HG02852 (cell line): ENCODE results near the gene MC2R.
"Not testable (repeated sequence)": the region's sequence is repeated elsewhere in the genome, so short reads cannot be mapped to it uniquely, and the experiment has no call there.

Experiments used
- ATAC-seq: cut with Tn5 transposase; IDR thresholded peaks from one replicate; pipeline ENCODE4 v1.9.1; 2021; ENCODE audit warnings: mild to moderate bottlenecking, moderate library complexity; ENCODE audit not compliant: unreplicated experiment

The MC2R gene

DNA sequence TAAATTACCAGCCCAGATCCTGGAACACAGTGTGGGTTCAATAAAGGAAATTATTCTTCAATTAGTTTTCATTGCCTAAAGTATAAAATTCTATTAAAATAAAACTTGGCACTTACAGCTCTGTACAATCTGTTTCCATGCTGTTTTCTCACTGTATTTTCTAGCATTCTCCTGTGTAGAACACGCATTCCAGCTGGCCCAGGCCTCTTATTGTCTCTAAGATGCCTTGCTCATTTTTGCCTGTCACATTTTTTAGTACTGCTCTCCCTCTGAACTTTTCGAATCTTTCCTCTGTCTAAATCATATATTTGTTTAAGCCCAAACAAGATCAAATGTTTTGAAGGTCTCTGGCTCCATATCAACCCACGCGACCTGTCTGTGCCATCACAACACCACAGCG is 20.8 kb downstream of the MC2R start:
- ATAC-seq, result no peak

DNA sequence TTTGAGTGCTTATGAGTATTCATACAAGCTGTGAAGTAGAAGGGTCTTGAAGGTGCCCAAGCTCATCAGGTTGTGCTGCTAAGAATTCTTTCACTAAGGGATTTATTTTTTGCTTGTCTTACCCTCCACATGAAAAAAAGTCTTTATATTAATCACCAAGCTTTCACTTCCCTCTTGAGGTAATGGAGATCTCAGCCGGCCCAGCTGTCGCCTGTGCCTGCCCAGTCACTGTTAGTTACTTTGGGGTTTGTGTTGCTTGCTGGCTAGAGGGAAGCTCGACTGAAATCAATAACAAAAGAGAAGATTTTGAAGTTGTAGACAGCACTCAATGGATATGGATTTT is 21.9 kb downstream of the MC2R start:
- ATAC-seq, result peak; percentile 98

DNA sequence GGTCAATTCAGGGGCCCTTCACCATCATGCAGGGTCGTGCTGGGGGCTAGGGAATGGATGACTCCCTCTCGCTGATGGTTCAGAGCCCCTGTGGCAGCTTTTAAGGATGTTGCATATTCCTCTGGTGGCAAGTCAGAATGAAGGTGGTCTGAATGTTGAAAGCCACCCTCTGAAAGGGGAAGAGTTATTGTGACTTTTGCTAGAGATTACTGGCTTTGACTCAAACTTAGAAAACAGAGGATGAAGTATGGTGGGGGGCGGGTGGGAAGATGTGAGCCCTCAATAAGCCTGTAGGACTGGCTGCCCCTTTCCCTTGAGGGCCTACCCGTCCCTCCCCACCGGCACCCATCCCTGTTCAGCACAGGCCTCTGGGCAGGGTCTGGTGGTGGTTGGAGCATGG is 23.2 kb downstream of the MC2R start:
- ATAC-seq, result no peak

DNA sequence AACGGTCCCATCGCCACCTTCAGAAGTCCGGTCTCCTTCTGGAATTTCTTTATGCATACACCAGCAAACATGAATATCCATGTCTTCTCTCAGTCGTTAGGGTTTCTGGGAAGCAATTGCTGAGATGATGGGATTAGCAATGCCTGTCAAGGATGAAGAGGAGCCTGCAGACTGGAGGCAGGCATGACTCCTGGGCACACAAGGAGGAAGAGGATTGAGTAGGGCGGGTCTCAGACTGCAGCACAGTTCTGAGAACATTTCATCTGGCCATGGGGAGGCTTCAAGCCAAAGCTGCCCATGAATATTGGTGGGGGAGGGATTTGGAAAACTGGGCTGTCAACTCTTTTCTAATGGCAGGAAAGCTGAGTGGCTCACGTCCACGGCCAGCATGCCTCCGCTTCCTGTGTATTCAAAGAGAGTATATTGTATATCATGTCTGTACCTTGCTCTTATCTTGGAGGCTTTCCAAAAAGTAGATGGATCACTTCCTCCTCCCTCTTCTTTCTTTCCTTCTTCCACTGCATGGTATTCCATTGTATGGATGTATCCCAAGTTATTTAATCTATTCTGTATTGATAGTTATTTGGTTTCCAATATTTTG is 24.5 kb downstream of the MC2R start:
- no peak for ATAC-seq

DNA sequence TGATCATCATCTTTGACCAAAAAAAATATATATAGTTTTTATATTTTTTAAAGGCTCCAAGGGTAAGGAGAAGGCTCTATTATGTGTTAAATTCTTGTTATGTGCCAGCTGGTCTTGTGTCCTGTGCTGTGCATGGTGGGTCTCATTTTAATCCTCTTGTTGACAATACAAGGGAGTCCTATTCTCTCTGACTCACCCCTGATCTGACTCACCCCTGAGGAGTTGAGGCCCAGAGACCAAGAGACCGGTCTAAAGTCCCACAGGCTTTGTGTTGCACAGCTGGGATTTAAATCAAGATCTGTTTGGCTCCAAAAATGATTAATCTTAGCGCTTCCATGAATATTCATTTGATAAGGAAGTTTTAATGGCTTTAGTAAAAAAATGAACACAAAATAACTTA is 25.7 kb downstream of the MC2R start:
- no peak for ATAC-seq

DNA sequence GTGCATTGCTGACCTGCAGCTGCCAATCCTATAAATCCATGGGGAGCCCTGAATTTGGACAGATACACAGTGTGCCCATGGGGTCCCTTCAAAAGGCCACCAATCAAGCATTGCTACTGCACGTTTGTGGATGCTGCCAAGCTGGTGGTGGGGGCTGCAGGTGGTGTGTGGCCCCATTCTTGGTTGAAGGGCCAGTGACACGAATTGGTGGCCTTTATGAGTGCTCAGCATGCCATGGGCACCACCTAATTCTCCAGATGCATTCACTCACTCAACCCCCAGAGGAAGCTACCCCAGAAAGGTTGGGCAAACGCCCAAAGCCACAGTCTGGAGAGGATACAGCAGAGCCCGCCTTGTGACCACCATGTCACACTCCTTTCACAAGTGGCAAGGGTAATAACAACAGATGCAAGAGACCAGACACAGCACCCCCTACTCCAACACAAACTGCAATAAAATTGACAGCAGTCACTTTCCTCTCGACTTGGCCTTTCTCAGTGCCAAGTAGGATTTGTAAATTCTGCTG is 27.1 kb downstream of the MC2R start:
- no peak for ATAC-seq

DNA sequence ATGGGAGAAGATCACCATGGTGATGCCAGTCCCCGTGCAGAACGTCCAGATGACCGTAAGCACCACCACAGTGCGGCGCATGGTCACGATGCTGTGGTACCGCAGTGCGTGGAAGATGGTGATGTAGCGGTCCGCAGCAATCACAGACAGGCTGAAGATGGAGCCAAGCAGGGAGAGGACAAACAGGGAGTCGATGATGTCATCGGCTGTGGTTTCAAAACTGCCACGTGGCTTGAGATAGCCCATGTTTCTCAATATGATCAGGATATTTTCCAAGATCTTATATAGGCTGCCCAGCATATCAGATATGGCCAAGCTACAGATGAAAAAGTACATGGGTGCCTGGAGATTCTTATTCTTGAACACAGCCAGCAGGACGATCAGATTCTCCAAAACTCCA is 30.3 kb downstream of the MC2R start:
- ATAC-seq, result no peak

DNA sequence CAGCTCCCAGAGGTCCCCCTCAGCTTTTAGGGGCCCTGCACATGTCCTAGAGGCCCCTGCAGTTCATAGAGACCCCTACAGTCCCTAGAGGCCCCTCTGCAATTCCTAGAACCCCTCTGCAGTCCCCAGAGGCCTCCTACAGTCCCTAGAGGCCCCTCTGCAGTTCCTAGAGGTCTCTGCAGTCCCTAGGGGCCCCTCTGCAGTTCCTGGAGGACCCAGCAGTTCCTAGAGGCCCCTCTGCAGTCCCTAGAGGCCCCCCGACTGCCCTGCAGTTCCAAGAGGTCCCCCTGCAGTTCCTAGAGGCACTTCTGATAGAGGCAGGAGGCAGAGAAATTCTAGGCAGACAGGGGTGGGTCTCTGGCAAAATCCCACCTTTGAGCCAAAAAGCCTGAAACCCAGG is 35.4 kb downstream of the MC2R start:
- no peak for ATAC-seq

DNA sequence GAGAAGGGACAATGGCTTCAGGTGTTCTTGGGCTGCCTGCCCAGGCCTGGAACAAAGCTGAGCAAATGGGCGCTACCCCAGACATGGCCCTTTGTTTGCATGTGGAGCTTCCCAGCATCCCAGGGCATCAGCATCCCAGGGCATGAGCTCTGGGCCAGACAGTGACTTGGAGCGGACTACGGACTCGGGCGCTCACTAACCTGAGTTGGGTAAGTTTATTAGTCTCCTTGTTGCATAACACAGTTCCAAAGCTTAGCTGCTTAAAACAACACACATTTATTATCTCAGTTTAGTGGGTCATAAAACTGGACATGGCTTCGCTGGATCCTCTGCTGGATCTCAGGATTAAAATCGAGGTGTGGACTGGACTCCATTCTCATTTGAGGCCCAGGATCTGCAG is 35.8 kb downstream of the MC2R start:
- no peak for ATAC-seq

DNA sequence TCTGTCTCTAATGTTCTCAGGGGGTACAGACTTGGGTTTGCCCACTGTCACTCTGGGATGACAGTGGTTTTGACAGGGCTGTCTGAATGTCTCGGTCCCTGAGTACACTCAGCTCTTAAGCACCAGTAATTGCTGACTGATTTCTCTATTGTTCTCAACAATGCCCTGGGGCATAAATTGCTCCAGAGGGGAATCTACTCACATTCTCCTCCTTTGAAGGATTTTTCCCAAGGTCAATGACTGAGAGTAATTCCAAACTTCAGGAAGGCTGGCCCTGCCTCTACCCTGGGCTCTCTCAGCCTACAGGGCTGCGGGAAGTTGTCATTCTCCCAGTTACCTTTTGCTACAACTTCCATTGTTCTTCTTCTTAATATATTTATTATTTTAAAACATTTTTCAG is 36.5 kb downstream of the MC2R start:
- no peak for ATAC-seq

DNA sequence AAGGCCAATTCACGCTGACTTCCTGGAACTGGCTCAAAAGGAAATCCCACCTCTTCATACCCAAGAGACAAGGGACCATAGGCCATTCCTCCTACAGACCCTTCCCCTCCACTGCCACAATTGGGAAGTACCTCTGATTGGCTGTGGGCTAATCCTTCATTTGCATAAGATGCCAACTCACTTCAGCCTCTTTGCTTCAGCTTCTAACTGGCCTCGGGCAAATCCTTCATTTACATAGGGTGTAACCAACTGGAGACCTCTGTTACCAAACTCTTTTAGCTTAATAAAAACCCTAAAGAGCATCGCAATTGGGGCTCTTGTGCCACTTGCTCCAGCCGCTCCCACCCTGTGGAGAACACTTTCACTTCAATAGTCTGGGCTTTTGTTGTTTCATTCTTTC is 38.2 kb downstream of the MC2R start:
- no peak for ATAC-seq

DNA sequence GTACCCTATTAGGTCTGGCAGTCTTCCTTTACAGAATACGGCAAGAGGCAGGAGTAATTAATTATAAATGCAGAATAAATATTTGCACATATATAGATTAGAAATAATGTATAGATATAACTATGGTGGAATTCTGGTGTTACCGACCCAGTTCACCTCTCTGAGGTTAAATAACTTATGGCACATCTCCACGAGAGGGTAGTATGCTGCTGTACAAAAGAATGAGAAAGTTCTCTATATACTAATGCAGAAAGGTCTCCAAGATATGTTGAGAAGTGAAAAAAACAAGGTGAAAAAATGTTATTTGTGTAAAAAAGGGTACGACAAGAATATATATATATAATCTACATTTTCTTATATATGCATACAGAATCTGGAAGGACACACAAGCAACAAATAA is 40.8 kb downstream of the MC2R start:
- ATAC-seq, result no peak

DNA sequence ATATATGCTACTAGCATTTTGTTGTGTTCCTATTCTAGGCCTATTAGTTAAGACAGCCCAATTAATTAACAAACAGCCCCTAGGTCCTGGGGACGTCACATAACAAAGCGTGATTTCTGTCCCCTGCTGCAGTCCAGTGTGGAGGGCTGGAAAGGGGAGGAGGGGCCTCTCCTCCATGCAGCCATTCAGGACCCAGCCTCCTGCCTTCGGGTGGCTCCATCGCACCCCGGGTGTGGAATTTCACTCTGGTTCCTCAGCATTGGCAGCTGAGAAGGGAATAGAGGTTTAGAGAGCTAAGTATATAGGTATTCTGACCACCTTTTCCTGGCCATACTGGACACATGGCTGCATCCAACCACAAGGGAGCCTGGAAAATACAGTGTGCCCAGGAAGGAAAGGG is 42.4 kb downstream of the MC2R start:
- ATAC-seq, result no peak

DNA sequence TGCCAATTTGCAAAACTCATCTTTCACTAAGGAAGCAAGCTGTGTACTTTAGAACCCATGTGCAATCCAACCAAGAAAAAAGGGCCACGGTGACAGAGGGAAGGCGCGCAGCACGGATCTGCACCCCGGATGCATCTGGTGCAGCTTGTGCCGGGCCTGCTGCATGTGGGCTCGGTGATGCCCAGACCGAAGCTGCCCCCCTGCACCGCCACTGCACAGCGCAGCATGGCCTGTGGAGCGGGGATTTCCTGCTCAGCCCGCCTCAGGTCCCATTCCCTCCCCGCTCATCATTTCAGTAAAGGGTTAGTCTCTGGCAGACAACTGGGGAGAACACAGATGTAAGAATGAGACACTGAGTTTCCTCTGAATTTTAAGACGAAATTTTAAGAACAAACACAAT is 43.0 kb downstream of the MC2R start:
- ATAC-seq, result no peak

DNA sequence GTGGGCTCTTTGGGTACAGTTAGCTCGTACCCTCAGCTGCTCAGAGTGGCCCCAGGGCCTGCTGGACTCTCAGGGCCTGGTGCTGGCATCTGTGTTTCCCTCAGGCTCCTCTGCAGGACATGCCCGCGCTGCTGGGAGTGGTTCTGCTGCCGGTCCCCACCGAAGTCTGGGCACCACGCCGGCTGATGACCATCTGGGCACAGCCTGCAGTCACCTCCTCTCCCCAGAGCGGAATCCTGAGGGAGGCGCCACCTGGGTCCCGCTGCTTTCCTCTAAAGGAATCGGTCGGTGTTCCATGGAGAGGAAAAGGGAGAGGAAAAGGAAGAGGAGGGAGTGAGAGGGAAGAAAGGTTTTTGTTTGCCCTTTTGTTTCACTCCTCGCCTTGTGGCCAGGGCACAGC is 43.6 kb downstream of the MC2R start:
- ATAC-seq, result no peak

DNA sequence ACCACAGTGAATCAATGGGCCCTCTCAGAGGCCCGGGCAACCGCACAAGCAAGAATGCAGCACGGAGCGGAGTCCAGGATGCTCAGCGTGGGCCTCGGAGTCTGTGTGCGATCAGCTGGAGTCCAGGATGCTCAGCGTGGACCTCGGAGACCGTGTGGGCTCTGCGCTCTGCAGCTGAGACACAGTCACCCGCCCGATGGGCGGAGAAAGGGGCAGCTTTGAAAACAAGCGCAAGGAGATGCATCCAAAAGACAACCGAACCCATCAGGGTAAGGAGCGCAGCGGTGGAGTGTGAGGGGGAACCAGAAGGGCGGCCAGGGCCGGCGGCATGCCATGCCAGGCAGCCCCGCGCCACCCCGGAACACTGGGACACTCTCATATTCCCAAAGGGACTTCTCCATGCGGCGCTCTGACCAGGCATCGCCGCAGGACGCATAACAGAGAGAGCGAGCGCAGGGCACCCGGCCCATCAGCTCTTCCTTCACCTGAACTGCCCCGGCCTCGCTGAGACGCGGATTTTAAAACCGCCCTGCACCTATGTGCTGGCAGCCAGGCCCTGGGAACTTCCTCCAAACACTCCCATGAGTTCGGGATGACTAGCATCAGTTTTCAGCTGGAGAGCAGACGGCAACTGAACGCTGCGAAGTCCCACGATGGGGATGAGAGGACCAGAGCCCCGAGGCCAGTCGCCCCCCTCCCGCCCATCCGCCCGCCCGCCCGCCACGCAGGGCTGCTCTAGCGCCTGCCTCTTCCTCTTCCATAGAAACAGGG is 46.6 kb downstream of the MC2R start:
- no peak for ATAC-seq

DNA sequence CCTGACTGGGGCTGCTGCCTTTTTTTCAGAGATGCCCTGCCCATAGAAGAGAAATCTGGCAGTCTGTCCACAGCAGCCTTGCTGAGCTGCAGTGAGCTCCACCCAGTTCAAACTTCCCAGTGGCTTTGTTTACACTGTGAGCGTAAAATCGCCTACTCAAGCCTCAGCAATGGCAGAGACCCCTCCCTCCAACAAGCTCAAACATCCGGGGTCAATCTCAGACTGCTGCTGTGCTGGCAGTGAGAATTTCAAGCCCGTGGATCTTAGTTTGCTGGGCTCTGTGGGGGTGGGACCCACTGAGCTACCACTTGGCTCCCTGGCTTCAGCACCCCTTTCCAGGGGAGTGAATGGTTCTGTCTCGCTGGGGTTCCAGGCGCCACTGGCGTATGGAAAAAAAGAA is 52.4 kb downstream of the MC2R start:
- not testable (repeated sequence) for ATAC-seq

DNA sequence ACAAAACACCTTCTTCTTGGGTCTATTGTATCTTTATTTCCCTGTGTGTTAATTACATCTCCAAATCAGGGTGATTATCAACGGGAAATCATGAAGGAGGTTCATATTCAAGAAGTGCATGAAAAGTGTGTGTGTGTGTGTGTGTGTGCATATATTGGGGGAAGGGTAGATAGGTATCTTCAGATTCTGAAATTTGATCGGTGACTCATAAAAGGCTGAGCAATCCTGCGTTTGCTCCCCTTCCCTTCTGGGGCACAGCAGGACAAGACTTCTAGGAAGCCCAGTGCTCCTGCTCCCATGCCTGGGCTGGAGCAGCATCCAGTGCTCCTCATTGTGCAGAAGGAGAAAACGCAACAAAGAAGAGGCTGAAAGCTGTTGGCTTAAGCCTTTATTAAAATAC is 65.5 kb downstream of the MC2R start:
- ATAC-seq, result no peak

DNA sequence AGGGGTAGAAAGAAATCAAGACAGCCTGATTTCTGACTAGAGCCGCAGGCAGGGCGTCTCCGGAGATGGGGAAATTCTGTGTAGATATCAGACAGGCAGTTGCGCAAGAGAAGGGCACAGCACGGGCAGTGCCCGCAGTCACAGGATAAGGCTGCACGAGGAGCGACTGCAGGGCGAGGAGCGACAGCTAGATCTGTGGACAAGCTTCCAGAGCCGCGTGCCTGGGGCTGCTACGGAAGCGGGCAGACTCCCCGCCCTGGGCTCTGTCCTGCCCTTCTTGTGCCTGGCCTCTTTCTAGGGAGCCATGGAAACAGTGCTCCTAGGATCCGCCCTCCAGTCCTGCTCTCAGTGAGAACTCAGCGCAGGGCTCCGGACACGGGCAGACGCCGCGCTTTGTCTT is 78.8 kb downstream of the MC2R start:
- no peak for ATAC-seq

DNA sequence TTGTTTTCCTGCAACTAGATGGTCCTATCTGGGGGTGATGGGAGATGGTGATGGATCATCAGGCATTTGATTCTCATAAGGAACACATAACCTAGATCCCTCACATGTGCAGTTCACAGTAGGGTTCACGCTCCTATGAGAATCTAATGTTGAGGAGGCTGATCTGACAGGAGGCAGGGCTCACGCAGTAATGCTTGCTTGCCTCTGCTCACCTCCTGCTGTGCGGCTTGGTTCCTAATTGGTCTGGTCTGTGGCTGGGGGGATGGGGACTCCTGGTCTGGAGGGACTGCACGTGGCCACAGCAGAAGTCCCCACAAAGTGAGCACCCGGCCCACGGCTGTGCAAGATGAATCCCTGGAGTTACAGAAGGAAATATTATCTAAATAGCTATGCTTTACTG is 80.1 kb downstream of the MC2R start:
- no peak for ATAC-seq

DNA sequence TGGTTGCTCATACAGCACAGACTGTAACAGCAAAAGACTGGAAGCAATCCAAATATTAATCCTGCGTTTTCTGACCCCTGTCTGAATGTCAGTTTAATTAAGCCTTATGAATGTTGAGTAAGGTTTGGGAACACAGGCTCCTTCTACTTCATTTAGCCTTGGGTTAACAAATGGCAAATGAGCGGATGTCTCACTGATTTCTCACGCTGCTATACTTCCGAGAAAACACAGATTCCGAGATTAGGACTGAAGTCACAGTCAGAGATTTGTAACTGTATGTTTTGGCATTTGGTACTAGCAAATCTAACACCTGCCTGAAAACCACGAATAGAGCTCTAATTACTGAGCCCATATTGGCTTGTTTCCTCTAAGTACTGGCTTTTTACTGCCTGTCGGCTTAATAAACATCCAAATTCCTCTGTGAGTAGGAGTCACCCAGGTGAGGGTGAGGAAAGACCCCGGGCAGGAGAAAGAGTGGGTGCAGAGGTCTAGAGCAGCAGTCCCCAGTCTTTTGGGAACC is 80.8 kb downstream of the MC2R start:
- ATAC-seq, result no peak
